ENCODE data around the gene RMND5A.

DNA sequence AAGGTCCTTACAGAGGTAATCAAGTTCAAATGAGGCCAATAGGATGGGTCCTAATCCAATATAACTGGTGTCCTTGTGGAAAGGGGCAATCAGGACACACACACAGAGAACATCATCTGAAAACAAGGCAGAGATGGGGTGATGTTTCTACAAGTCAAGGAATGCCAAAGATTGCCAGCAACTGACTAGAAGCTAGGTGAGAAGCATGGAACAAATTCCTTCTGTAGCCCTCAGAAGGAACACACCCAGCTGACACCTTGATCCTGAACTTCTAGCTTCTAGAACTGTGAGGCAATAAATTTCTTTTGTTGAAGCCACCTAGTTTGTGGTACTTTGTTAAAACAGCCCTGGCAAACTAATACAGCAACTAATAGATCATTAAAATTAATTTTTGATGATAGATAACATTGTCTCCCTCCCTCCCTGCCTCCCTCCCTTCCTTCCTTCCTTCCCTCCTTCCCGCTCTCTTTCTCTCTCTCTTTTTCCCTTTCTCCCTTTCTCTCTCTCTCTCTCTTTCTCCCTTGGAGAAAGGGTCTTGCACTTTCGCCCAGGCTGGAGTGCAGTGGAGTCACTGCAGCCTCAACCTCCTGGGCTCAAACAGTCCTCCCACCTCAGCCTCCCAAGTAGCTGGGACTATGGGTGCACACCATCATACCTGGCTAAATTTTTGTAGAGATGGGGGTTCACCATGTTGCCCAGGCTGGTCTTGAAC is 80.9 kb downstream of the RMND5A start:
- TF ChIP-seq POLR2A (IDR thresholded peaks at IDR 0.05) (no peak), EP300 (IDR thresholded peaks at IDR 0.05) (no peak), POLR2AphosphoS5 (IDR thresholded peaks at IDR 0.05) (no peak)
- TF ChIP-seq, protein P1, sequence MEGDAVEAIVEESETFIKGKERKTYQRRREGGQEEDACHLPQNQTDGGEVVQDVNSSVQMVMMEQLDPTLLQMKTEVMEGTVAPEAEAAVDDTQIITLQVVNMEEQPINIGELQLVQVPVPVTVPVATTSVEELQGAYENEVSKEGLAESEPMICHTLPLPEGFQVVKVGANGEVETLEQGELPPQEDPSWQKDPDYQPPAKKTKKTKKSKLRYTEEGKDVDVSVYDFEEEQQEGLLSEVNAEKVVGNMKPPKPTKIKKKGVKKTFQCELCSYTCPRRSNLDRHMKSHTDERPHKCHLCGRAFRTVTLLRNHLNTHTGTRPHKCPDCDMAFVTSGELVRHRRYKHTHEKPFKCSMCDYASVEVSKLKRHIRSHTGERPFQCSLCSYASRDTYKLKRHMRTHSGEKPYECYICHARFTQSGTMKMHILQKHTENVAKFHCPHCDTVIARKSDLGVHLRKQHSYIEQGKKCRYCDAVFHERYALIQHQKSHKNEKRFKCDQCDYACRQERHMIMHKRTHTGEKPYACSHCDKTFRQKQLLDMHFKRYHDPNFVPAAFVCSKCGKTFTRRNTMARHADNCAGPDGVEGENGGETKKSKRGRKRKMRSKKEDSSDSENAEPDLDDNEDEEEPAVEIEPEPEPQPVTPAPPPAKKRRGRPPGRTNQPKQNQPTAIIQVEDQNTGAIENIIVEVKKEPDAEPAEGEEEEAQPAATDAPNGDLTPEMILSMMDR (IDR thresholded peaks at IDR 0.05) = no peak
